Activated CD4-positive, alpha-beta T cell treated with anti-CD3 and anti-CD28 coated beads, Interleukin-2, amount 50 U/mL, for 1 hour (primary cell): ENCODE results near the gene TAF6.
"Not testable (repeated sequence)": the region's sequence is repeated elsewhere in the genome, so short reads cannot be mapped to it uniquely, and the experiment has no call there.

Source experiments
- DNase-seq: peaks from one replicate; pipeline ENCODE4 v3.0.0-alpha.2; 2020

Gene TAF6

GRCh38 chr7:100152404-100152803 is 33.2 kb upstream of the TAF6 start:
- DNase-seq: no peak

GRCh38 chr7:100148559-100149328 is 29.6 kb upstream of the TAF6 start, which contains the start of gene LAMTOR4:
TSS of gene LAMTOR4 (plus strand) at chr7:100148918. CDS start at chr7:100148973, 55 bp downstream.
- peak; percentile 96 for DNase-seq

- no peak for DNase-seq
These were observed 29.0 kb upstream of the TAF6 start for GRCh38 chr7:100148225-100148558.

- DNase-seq: no peak
These were observed 28.1 kb upstream of the TAF6 start for GRCh38 chr7:100147278-100147677.

GRCh38 chr7:100146350-100146749 is 27.2 kb upstream of the TAF6 start:
- not testable (repeated sequence) for DNase-seq

DNA sequence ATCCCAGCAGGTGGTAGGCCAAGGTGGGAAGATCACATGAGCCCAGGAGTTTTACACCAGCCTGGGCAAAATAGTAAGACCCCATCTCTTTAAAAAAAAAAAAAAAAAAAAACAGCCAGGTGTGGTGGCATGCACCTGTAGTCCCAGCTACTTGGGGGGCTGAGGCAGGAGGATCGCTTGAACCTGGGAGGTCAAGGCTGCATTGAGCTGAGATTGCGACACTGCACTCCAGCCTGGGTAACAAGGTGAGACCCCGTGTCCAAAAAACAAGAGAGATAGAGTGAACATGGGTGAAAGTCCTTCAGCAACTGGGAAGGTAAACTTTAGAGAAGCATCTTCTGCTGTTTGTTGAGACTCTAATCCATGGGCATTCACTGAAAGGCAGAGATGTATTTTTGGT is 23.3 kb upstream of the TAF6 start:
- no peak for DNase-seq

- DNase-seq: no peak
These were observed 22.4 kb upstream of the TAF6 start for GRCh38 chr7:100141555-100141949.

DNA sequence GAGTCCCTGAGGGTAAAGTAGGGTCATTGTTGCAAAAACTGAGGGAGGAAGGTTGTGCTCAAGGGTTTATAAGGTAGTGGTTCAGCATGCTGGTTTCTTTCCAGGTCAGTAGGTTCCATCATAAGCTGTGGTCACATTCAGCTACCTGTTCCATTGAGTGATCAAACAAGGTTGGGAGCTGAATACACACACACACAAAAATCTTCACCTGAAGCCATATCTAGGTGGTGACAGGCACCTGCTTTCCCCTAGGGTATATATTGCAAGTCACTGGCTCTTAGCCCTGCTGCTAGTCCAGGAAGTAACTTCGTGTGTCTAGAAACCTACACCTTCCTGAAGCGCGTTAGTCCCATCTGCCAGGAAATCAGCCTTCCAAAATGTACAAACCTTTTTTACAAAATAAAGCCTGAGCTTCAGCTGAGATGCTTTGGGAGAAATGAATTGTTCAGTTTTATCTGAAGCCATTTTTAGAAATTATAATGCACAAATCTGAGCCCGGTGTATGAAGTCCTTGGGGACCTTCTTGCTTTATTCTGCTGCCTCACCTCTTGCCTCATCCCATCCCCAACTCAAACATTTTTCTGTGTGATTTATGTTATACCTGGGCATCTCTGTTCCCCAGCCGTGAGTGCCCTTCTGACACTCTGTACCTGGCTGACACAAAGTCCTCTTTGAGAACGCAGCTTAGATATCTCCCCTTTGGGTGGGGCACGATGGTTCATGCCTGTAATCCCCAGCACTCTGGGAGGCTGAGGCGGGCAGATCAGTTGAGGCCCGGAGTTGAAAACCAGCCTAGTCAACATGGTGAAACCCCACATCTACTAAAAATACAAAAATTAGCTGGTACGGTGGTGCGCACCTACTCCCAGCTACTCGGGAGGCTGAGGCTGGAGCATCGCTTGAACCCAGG is 18.9 kb upstream of the TAF6 start:
- DNase-seq: no peak

DNA sequence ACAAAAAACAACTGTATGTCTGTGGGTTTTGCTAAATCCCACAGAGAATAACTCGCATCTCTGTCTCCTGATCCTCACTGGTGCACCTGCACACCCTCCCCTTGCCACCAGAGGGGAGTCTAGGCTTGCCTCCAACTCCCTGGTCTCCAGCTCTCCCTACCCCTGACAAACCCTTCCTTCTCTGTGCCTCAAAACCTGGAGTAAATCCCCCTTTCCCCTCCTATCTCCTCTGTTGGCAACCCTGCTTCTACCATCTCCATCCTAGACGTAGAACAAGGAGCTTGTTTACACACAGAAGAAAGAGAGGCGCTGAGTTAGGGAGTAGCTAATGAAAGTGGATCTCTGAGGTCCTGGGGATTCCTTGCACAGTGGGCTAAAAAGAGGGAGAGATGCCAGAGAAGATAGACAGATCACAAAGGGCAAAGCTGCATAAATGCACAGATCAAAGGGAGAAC is 13.6 kb upstream of the TAF6 start:
- peak; percentile 63 for DNase-seq

DNA sequence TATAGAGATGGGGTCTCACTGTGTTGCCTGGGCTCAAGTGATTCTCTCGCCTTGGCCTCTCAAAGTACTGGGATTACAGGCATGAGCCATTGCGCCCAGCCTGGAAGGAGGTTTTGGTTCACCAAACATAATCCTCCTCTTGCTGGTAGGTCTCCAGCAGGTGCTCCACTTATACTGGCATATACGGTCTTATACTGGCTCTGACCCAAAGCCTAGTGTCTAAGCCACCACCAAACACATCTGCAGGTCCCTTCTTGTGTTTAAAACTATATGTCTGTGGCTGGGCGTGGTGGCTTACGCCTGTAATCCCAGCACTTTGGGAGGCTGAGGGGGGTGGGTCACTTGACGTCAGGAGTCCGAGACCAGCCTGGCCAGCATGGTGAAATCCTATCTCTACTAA is 13.0 kb upstream of the TAF6 start:
- DNase-seq: no peak

DNA sequence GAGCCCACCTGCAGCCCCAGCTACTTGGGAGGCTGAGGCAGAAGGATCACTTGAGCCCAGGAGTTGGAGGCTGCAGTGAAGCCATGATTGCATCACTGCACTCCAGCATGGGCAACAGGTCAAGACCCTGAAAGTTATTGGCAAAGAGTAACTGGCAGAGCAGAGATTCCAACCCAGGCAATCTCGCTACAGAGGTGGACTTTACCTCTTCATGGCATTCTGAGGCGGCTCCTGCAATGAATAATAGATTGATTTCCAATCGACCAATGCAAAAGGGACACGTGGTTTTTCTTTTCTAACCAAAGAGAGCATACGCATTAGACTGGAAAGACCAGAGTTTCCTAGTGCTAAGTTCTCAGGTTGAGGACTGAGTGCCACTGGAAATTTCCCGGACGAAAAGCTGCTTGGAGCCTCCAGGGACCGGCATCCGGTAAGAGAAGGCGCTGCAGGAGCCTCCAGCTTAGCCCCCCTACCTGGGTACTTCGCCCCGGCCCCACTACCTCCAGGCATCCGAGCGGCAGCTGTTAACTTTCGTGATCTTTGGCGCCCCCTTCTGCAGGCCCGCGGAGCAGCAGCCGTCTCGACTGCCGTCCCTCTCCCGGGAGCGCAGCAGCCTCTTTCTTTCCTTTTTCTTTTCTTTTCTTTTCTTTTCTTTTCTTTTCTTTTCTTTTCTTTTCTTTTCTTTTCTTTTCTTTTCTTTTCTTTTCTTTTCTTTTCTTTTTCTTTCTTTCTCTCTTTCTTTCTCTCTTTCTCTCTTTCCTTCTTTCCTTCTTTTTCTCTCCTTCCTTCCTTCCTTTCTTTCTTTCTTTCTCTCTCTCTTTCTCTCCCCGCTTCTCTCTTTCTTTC is 11.7 kb upstream of the TAF6 start:
- DNase-seq: peak; percentile 87

DNA sequence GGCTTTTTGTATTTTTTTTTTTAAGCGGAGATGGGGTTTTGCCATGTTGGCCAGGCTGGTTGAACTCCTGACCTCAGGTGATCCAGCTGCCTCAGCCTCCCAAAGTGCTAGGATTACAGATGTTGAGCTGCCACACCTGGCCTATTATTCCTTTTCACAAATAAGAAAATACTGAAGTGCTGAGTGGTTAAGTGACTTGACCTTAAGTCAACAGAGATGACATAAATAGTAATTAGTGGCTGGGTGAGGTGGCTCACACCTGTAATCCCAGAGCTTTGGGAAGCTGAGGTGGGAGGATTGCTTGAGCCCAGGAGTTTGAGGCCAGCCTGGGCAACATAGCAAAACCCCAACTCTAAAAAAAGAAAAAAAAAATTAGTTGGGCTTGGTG is 11.1 kb upstream of the TAF6 start:
- not testable (repeated sequence) for DNase-seq

DNA sequence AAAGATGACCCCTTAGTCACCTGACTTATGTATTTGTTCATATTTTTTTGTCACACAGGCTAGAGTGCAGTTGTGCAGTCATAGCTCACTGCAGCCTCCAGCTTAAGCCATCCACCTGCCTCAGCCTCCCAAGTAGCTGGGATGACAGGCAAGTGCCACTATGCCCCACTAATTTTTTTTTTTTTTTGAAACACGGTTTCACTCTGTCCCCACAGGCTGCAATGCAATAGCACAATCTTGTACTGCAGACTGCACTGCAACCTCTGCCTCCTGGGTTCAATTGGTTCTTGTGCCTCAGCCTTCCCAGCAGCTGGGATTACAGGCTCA is 9.4 kb upstream of the TAF6 start:
- no peak for DNase-seq

- DNase-seq: peak; percentile 22
These were observed 8.9 kb upstream of the TAF6 start for GRCh38 chr7:100127866-100128636.

GRCh38 chr7:100126931-100127865 is 8.0 kb upstream of the TAF6 start, which contains the start of gene MBLAC1:
TSS of gene MBLAC1 (plus strand) at chr7:100126967. CDS start at chr7:100127396, 429 bp downstream.
- peak; percentile 92 for DNase-seq

- no peak for DNase-seq
These were observed 7.2 kb upstream of the TAF6 start for GRCh38 chr7:100126239-100126930.

DNA sequence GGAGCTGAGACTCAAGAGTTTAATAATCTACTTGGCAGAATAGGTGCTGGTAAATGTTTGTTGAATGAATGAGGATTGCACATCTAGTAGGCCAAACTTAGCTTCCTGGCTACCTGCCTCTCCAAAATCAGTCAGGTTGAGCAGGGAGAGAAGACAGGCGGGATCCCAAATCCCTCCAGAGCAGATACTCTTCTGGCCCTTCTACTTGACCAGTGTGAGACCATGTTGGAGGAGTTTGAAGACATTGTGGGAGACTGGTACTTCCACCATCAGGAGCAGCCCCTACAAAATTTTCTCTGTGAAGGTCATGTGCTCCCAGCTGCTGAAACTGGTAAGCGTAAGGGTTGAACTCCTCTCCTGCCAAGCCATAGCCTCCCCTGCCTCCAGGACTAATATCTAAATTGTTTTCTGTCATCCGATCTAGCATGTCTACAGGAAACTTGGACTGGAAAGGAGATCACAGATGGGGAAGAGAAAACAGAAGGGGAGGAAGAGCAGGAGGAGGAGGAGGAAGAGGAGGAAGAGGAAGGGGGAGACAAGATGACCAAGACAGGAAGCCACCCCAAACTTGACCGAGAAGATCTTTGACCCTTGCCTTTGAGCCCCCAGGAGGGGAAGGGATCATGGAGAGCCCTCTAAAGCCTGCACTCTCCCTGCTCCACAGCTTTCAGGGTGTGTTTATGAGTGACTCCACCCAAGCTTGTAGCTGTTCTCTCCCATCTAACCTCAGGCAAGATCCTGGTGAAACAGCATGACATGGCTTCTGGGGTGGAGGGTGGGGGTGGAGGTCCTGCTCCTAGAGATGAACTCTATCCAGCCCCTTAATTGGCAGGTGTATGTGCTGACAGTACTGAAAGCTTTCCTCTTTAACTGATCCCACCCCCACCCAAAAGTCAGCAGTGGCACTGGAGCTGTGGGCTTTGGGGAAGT is 5.4 kb upstream of the TAF6 start:
- DNase-seq: no peak

- no peak for DNase-seq
These were observed 3.4 kb upstream of the TAF6 start for GRCh38 chr7:100122568-100122967.

GRCh38 chr7:100122067-100122466 is 2.9 kb upstream of the TAF6 start:
- DNase-seq: no peak

DNA sequence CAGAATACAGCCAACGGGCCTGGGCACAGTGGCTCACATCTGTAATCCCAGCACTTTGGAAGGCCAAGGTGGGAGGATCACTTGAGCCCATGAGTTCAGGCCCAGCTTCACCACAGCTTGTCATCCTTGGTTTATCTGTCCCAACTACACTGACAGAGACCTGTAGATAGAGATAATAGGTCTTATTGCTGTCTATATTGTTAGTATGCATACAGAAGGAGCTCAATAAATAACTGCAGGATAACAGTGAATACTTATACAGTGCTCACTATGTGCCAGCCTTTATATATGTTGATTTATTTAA is 1.5 kb upstream of the TAF6 start:
- DNase-seq: no peak
